GM19193 (cell line): ENCODE measurements around the gene PCSK2.

Experiments used
- POLR2A ChIP-seq: IDR thresholded peaks from 4 replicates; pipeline ENCODE4 v1.6.1; 2011; ENCODE audit not compliant: insufficient read depth, insufficient read length; ENCODE audit errors: extremely low read depth

The PCSK2 gene

DNA sequence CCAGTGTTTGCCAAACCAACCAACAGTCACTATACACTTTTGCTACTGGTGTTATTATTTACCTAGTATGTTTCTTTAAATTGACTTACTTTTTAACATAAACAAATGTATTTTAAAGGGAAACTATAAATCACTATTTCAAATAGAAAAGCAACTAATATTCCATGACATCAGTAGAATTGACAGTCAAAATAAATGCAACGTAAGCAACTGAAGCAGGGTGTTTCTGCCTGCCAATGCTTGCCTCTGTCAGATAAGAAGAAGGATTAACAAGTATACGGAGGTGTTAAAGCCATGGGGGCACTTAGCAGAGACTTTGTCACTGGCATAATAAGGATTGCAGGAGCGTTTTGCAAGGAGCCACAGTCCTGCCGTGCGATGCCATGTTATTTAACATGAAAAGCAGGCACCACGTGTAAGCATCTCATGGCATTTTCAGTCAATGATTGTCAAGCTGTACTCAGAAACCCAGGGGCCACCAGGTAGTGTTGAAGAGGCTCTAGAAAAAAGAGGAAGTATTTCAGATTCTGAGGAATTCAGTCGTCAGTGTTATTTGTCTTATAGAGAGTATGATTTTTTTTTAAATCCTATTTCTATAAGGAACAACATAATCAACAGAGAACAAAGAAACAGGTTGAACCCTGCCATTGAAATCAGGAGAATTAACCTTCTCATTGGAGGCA, 172.6 kb downstream of the PCSK2 start:
- no peak for TF ChIP-seq POLR2A

DNA sequence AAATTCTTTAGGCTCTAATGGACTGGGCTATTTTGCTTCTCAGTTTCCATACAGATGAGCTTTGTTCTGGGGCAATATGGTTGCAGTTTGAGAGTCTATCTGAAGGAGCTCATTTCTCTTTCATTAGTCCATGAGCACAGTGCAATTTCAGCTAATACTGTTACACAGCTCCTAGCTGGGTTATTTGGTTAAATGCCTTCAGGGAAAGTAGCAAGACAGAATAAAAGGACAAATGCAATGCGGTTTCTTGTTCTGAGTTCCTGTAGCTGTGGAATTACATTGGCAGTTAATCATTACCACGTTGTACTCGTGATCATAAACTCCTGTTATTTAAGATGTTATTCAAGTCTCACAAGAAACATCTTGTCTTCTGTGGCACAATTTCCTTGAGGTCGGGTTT, 176.6 kb downstream of the PCSK2 start:
- TF ChIP-seq POLR2A = no peak

- no peak for TF ChIP-seq POLR2A
These were observed 179.3 kb downstream of the PCSK2 start for GRCh38 chr20:17406051-17406590.

GRCh38 chr20:17407550-17407949, 180.7 kb downstream of the PCSK2 start:
- TF ChIP-seq POLR2A = no peak

DNA sequence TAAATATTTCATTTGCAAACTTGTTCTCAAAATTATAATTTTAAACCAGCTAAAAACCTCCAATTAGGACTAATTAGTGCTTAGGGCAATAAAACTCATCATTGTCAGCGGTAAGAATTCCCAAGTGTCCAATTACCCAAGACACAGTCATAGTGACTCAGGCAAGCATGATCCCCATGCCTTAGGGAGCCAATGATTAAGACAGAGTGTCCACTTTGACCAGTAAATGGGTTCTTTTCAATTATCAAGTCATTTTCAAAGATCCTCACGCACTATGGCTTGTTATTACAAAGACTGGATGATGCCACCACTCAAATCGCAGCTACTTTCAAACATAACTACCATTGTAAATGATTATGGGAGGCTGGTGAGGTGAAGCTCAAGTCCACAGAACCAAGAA, 190.4 kb downstream of the PCSK2 start:
- no peak for TF ChIP-seq POLR2A

DNA sequence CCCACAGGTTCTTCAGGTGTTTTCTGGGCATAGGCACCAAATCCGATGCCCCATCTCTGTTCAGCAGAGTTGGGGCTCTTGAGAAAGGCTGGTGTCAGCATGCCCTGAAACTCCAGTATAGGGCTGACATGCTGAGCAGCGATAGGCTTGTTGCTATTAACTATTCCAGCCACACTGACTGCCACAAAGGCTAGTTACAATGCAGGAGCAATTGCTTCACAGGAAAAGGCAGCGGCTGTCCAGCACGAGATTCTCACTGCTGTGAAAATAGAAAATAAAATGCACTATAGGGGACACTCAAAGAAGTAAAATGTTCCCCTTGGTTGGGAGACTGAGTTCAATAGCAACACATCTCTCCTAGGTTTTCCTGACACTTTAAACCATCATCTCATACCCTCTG, 191.9 kb downstream of the PCSK2 start:
- no peak for TF ChIP-seq POLR2A

DNA sequence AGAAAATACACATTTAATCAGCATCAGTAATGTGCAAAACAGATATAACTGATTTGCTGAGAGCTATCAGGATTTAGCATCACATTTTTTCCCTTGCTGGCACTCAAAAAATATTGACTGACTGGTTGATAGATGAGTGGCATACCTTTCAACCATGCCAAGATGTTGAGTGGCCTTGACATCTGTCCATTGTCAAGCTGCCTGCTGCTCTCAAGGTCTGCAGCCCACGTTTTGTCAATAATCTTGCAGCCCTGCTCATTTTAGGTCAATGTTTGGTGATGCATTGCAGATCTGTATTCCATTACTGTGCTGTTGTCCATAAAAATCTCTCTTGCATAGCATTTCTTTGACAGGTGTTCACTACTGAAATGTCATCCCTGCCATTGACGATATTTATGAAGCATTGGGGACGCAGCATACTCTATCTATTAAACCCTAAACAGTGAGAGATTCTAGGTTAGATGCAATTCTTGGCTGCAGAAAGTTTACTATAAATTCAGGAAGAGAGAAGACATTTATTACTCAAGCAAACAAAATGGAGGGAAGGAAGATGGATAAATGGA, 192.7 kb downstream of the PCSK2 start:
- no peak for TF ChIP-seq POLR2A

DNA sequence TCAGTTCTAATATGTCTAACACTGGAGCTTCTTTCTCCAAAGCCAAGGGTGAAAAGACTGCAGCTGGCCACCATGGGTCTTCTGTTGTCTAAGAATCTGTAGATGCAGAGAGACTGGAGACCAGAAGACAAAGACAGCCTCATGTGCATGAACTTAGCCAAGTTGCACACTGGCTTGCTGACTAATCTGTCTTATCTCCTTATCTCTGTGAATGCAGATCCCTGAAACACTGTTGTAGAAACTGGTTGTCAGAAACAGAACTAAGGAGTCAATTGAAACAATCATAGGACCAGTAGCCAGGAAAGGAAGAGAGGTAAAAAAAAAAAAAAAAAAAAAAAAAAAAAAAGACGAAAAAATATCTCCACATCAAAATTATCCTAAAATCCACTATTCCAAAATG, 194.7 kb downstream of the PCSK2 start:
- TF ChIP-seq POLR2A = no peak

- TF ChIP-seq POLR2A = no peak
These were observed 196.9 kb downstream of the PCSK2 start for GRCh38 chr20:17423782-17424181.

DNA sequence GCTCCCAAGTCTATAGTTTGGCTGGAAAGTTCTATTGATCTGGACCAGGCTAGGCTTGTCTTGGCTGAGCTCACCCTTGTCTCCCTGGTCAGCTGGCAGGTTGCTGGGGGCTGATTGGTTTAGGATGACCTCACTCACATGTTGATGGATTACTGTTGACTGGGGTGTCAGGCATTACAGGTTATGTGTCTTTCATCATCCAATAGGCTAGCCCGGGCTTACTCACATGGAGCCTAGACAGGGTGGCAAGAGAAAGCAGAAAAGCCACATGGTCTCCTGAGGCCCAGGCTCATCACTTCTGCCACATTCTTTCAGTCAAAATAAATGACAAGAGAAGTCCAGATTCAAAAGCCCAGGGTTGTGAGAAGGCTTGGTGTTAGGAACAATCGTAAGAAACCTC, 200.8 kb downstream of the PCSK2 start:
- no peak for TF ChIP-seq POLR2A

- no peak for TF ChIP-seq POLR2A
These were observed 203.5 kb downstream of the PCSK2 start for GRCh38 chr20:17430125-17430950.

DNA sequence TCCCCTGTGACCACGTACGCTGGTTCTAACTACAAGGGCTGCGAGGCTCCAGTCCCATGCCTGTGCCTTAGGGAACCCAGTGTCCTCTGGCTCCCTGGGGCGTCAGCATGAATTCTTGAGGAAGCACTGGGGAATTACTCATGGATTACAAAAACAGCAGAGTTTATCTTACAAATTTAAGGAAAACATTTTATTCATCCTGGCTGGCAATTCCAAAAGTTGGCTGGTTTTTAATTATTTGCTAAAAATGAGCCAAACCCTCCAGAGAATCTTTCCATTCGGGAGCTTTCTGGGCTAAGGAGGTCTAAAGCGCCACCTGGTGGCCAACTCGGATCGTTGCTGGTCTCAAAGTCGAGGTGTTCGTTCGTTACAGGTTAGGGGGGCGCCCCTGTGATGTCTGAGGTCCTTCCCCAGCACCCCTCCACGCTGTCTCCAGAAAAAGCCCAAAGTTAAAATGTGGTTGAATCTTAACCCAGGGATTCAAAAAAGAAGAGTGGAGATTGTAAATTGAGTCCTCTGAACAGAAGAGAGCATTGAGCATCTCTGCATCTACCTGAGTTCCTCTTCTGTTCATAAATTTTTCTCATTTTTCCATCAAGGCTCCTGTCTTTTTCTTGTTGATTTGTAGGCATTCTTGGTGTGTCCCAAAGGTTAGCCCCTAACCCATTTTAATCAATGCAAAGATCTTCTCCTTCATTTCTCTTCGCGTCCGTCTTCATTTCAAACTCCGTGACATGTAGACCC, 205.0 kb downstream of the PCSK2 start:
- no peak for TF ChIP-seq POLR2A

- TF ChIP-seq POLR2A = no peak
These were observed 209.8 kb downstream of the PCSK2 start for GRCh38 chr20:17436664-17437063.

GRCh38 chr20:17437251-17437650, 210.4 kb downstream of the PCSK2 start:
- no peak for TF ChIP-seq POLR2A

DNA sequence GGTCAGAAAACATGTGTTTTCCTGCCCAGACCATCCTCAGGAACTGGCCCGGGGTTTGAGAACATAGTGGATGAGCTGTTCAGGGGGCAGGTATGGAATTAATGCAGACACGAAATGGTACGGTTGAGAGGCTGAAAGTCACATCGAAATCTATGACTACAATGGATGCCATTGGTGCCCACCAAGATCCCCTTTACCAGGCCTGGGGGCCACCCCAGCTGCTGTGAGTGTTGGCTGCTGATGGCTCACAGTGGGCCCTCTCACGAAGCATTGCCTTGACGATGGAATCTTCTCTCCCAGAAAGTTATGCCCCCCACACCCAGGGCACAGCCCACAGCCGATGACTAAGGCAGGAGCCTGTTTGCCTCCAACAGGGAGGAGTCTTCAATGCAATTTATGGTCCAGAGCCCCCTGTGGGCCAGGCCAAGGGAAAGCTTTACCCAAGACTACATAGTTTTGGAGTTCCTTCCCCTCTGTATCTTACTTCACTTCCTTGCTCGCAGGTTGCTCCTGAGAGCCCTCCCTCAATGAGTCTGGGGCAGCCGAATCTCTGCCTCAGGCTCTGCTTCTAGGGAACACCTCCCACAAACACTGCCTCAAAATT, 211.7 kb downstream of the PCSK2 start:
- TF ChIP-seq POLR2A = no peak

- no peak for TF ChIP-seq POLR2A
These were observed 212.9 kb downstream of the PCSK2 start for GRCh38 chr20:17439616-17440296.
